Stomach smooth muscle (tissue), 2 donors: ENCODE data around the gene RIMBP2.
"Not testable (repeated sequence)": the region's sequence is repeated elsewhere in the genome, so short reads cannot be mapped to it uniquely, and the experiment has no call there.

Source experiments
- H3K27ac ChIP-seq: one replicate; pipeline ENCODE4 v1.7.0; 2013; ENCODE audit warnings: mild to moderate bottlenecking, low read length, inconsistent platforms
- H3K27me3 ChIP-seq, 2 donors: one replicate each; pipeline ENCODE4 v1.7.0; 2013; ENCODE audit warnings: low read length in 2 of 2; ENCODE audit not compliant: insufficient read depth in 2 of 2, control insufficient read depth in 1 of 2
- H3K36me3 ChIP-seq, 2 donors: one replicate each; pipeline ENCODE4 v1.7.0; 2013; ENCODE audit warnings: low read length in 2 of 2; ENCODE audit not compliant: control insufficient read depth in 2 of 2, insufficient read depth in 2 of 2
- H3K4me1 ChIP-seq: one replicate; pipeline ENCODE4 v1.7.0; 2013; ENCODE audit warnings: low read length; ENCODE audit not compliant: control insufficient read depth, insufficient read depth
- H3K4me3 ChIP-seq, 2 donors: one replicate each; pipeline ENCODE4 v1.7.0; 2013; ENCODE audit warnings: low read length in 2 of 2
- H3K9ac ChIP-seq, 2 donors: one replicate each; pipeline ENCODE4 v1.7.0; 2013; ENCODE audit warnings: low read length in 2 of 2, mild to moderate bottlenecking in 1 of 2
- H3K9me3 ChIP-seq, 2 donors: one replicate each; pipeline ENCODE4 v1.7.0; 2013; ENCODE audit warnings: low read length in 2 of 2; ENCODE audit not compliant: control insufficient read depth in 2 of 2
- donor health status: healthy.
- donor health status: Pancreatic carcinoma.

Gene RIMBP2

DNA sequence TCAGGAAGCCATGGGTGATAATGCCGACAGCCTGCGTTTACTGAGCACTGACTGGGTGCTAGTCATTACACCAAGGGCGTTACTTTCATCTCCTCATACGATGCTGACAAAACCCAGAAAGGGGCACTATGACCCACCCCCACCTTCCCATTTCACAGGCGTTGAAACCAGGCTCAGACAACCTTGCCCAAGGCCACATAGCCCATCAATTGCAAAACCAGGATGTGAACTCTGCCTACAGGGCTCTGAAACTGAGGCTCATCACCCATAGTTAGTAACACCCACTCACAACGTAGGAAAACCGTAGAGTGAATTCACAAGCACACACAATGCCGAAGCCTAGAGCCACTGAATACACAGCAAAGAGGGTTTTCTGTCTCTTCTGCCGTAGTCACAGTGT lies 119.9 kb downstream of the RIMBP2 start:
- H3K27ac ChIP-seq, result no peak overlapping the region
- no peaks in the 10 kb centered on the region for H3K4me1 ChIP-seq
- H3K4me3 ChIP-seq, result no peak overlapping the region
- no peaks in the 10 kb centered on the region for H3K36me3 ChIP-seq
- H3K9me3 ChIP-seq, result peaks cover 2 to 4% of the 10 kb centered on the region in 2 donors
- no peaks in the 10 kb centered on the region for H3K27me3 ChIP-seq
- H3K9ac ChIP-seq, result no peak overlapping the region

- Histone ChIP-seq H3K4me3 (no peak overlapping the region), H3K9me3 (peaks cover 0 to 2% of the 10 kb centered on the region in 2 donors), H3K4me1 (no peaks in the 10 kb centered on the region), H3K36me3 (no peaks in the 10 kb centered on the region), H3K27ac (no peak overlapping the region), H3K27me3 (no peaks in the 10 kb centered on the region), H3K9ac (no peak overlapping the region)
Observed at GRCh38 chr12:130595566-130595965, 120.5 kb downstream of the RIMBP2 start.

DNA sequence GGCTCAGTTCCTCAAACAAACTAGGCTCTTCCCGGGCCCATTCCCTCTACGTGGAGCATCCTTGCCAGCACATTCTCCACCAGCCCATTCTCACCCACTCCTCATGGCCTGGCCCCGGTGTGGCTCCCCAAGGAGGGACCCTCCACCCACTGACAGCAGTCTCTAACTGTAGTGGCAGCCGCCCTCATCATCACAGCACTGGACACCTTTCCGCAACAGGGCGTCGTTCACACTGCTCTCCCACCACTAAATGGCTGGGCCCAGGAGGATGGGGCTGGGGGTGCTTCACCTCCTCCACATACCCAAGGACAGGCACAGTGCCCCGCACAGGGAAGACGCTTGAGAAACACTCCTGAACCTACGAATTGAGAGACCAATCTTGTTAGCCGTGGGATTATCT lies 123.0 kb downstream of the RIMBP2 start:
- no peak overlapping the region for H3K4me3 ChIP-seq
- H3K9me3 ChIP-seq, result peaks cover 0 to 2% of the 10 kb centered on the region in 2 donors
- no peaks in the 10 kb centered on the region for H3K27me3 ChIP-seq
- no peak overlapping the region for H3K27ac ChIP-seq
- H3K9ac ChIP-seq, result no peak overlapping the region
- H3K4me1 ChIP-seq, result no peaks in the 10 kb centered on the region
- no peaks in the 10 kb centered on the region for H3K36me3 ChIP-seq

DNA sequence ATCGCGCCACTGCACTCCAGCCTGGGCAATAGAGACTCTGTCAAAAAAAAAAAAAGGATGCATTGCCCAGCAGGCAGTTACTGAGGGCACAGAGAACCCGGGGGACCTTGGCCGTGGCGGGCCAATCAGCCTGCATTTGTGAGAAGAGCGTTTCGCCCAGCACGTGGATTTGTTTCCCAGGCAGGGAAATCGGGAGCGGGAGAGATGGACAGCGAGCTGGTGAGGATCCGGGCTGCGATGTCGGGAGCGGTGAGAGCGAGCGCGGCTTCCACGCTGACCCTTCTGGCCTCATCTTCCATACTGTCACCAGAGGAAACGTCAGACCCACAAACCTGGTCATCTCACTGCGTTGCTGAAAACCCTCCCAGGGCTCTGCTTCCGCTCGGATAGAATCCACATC lies 123.5 kb downstream of the RIMBP2 start:
- Histone ChIP-seq H3K9me3 (peaks cover 0 to 2% of the 10 kb centered on the region in 2 donors), H3K36me3 (no peaks in the 10 kb centered on the region), H3K27me3 (no peaks in the 10 kb centered on the region), H3K9ac (no peak overlapping the region), H3K27ac (no peak overlapping the region), H3K4me3 (no peak overlapping the region), H3K4me1 (no peaks in the 10 kb centered on the region)

DNA sequence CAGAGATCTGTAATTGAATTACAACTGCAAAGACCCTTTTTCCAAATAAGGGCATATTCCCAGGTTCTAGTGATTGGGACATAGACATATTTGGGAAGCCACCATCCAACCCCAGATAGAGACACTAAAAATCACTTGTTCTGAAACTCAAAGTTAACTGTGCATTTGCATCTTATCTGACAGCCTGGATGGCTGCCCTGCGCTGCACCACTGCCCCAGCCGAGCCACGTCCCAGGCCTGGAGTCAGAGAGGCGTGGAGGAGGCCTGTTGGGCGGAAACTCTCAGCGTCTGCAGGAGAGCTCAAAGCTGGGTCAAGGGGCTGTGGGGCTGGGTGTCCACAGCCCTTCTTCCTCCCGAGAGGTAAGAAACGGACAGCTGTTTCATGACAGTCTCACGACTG lies 124.4 kb downstream of the RIMBP2 start:
- Histone ChIP-seq H3K4me3 (no peak overlapping the region), H3K36me3 (no peaks in the 10 kb centered on the region), H3K9ac (no peak overlapping the region), H3K27me3 (no peaks in the 10 kb centered on the region), H3K27ac (no peak overlapping the region), H3K4me1 (no peaks in the 10 kb centered on the region), H3K9me3 (peaks cover 0 to 2% of the 10 kb centered on the region in 2 donors)

- Histone ChIP-seq H3K9me3 (peaks cover 0 to 2% of the 10 kb centered on the region in 2 donors), H3K4me3 (no peak overlapping the region), H3K36me3 (no peaks in the 10 kb centered on the region), H3K9ac (no peak overlapping the region), H3K27ac (no peak overlapping the region), H3K4me1 (no peaks in the 10 kb centered on the region), H3K27me3 (no peaks in the 10 kb centered on the region)
Observed at GRCh38 chr12:130590685-130591084, 125.4 kb downstream of the RIMBP2 start.

GRCh38 chr12:130589540-130590317 lies 126.4 kb downstream of the RIMBP2 start:
- H3K9me3 ChIP-seq, result peaks cover 0 to 2% of the 10 kb centered on the region in 2 donors
- H3K36me3 ChIP-seq, result no peaks in the 10 kb centered on the region
- H3K9ac ChIP-seq, result no peak overlapping the region
- no peaks in the 10 kb centered on the region for H3K4me1 ChIP-seq
- H3K4me3 ChIP-seq, result no peak overlapping the region
- H3K27me3 ChIP-seq, result no peaks in the 10 kb centered on the region
- no peak overlapping the region for H3K27ac ChIP-seq

GRCh38 chr12:130588696-130589539 lies 127.2 kb downstream of the RIMBP2 start:
- peaks cover 0 to 3% of the 10 kb centered on the region in 2 donors for H3K9me3 ChIP-seq
- no peaks in the 10 kb centered on the region for H3K36me3 ChIP-seq
- H3K27me3 ChIP-seq, result no peaks in the 10 kb centered on the region
- no peaks in the 10 kb centered on the region for H3K4me1 ChIP-seq
- no peak overlapping the region for H3K4me3 ChIP-seq
- H3K27ac ChIP-seq, result no peak overlapping the region
- no peak overlapping the region for H3K9ac ChIP-seq

GRCh38 chr12:130587966-130588365 lies 128.1 kb downstream of the RIMBP2 start:
- no peak overlapping the region for H3K4me3 ChIP-seq
- no peaks in the 10 kb centered on the region for H3K27me3 ChIP-seq
- H3K4me1 ChIP-seq, result no peaks in the 10 kb centered on the region
- peaks cover 0 to 4% of the 10 kb centered on the region in 2 donors for H3K9me3 ChIP-seq
- H3K9ac ChIP-seq, result no peak overlapping the region
- H3K27ac ChIP-seq, result no peak overlapping the region
- no peaks in the 10 kb centered on the region for H3K36me3 ChIP-seq

- H3K27ac ChIP-seq, H3K36me3 ChIP-seq, H3K27me3 ChIP-seq, H3K9me3 ChIP-seq, H3K4me1 ChIP-seq, H3K4me3 ChIP-seq, H3K9ac ChIP-seq: not testable (repeated sequence)
Observed at GRCh38 chr12:130584475-130584874, 131.6 kb downstream of the RIMBP2 start.

DNA sequence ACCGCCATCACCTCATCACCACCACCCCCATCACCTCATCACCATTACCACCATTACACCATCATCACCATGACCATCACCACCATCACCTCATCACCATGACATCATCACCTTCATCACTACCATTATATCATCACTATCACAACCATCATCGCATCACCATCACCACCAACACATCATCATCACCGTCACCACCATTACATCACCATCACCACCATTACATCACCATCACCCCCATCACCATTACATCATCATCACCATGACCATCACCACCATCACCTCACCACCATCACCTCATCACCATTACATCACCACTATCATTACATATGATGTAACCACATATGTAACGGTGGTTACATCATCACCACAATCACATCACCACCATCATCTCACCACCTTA lies 132.3 kb downstream of the RIMBP2 start:
- Histone ChIP-seq H3K27me3 (no peaks in the 10 kb centered on the region), H3K9me3 (peaks cover 0 to 8% of the 10 kb centered on the region in 2 donors), H3K36me3 (no peaks in the 10 kb centered on the region), H3K4me1 (no peaks in the 10 kb centered on the region), H3K4me3 (no peak overlapping the region), H3K27ac (no peak overlapping the region), H3K9ac (no peak overlapping the region)
